ENCODE measurements around the gene CD84. TPM values are rescaled to one million over a fixed set of nuclear protein-coding genes. Genes with fewer than 3 reads are reported as not detected.

The CD84 gene
- total RNA-seq, 1 donor = not detected

- H3K4me3 ChIP-seq (ENCODE audit: low read depth, low read length) = no peak overlapping the region
- DNase-seq (ENCODE audit: low read depth) = no peak
- no peak for TF ChIP-seq CTCF (IDR thresholded peaks at IDR 0.05; ENCODE audit: insufficient read depth, low read length)
These were observed 40.5 kb upstream of the CD84 start for GRCh38 chr1:160619742-160620277.

GRCh38 chr1:160618763-160619274 is 39.5 kb upstream of the CD84 start:
- DNase-seq (ENCODE audit: low read depth) = no peak
- TF ChIP-seq CTCF (IDR thresholded peaks at IDR 0.05; ENCODE audit: insufficient read depth, low read length) = peak; percentile 28
- no peak overlapping the region for H3K4me3 ChIP-seq (ENCODE audit: low read depth, low read length)

- DNase-seq (ENCODE audit: low read depth) = no peak
- no peak overlapping the region for H3K4me3 ChIP-seq (ENCODE audit: low read depth, low read length)
- no peak for TF ChIP-seq CTCF (IDR thresholded peaks at IDR 0.05; ENCODE audit: insufficient read depth, low read length)
These were observed 39.0 kb upstream of the CD84 start for GRCh38 chr1:160618327-160618726.

- no peak for DNase-seq (ENCODE audit: low read depth)
These were observed 36.4 kb upstream of the CD84 start for GRCh38 chr1:160615660-160616059.

GRCh38 chr1:160614410-160614809 is 35.1 kb upstream of the CD84 start:
- no peak overlapping the region for H3K4me3 ChIP-seq (ENCODE audit: low read depth, low read length)
- no peak for DNase-seq (ENCODE audit: low read depth)
- no peak for TF ChIP-seq CTCF (IDR thresholded peaks at IDR 0.05; ENCODE audit: insufficient read depth, low read length)

More at GRCh38 chr1:160615660-160616059, 36.4 kb upstream of the CD84 start:
- H3K4me3 ChIP-seq (ENCODE audit: low read depth, low read length) = no peak overlapping the region
- TF ChIP-seq CTCF (IDR thresholded peaks at IDR 0.05; ENCODE audit: insufficient read depth, low read length) = no peak

GRCh38 chr1:160612613-160613218 is 33.4 kb upstream of the CD84 start:
- no peak for DNase-seq (ENCODE audit: low read depth)
- TF ChIP-seq CTCF (IDR thresholded peaks at IDR 0.05; ENCODE audit: insufficient read depth, low read length) = no peak
- no peak overlapping the region for H3K4me3 ChIP-seq (ENCODE audit: low read depth, low read length)
